T-cell (primary cell): Measurements from ENCODE around the gene CLIC4. TPM values are rescaled to one million over a fixed set of nuclear protein-coding genes. Genes with fewer than 3 reads are reported as not detected.
"Not testable (repeated sequence)": the region's sequence is repeated elsewhere in the genome, so short reads cannot be mapped to it uniquely, and the experiment has no call there.

Experiments
- ATAC-seq, 4 experiments: fragments of 200-7000 bp in 3 of 4; fragments of 150-1000 bp in 1 of 4; cut with Tn5 transposase; replicated peaks in 1 of 4; 1 replicate in 3 of 4; 2 replicates in 1 of 4; pipeline ENCODE4 v1.10.0; 2021; ENCODE audit warnings: moderate library complexity in 3 of 4, mild to moderate bottlenecking in 2 of 4, moderate number of reproducible peaks in 1 of 4
- CTCF ChIA-PET, 2 donors: fragments of 300-600 bp; sonication (Branson Sonifier 250); formaldehyde crosslinking; loops; one replicate each; lab custom pipeline; 2022; ENCODE audit warnings: antibody characterized with exemption in 2 of 2; lab: Charles Lee
- POLR2A ChIA-PET, 2 donors: fragments of 300-600 bp; sonication (Branson Sonifier 250); formaldehyde crosslinking; loops; one replicate each; lab custom pipeline; 2022; ENCODE audit warnings: antibody characterized with exemption in 2 of 2; lab: Charles Lee
- DNase-seq, 35 experiments: peaks; one replicate each; pipeline versions ENCODE4 v3.0.0 to v3.0.0-alpha.2; 2013 to 2023
- H3K27ac ChIP-seq: one replicate; pipeline ENCODE4 v1.5.1; 2013; ENCODE audit warnings: low read length
- H3K27me3 ChIP-seq, 2 experiments: replicated peaks in 1 of 2; 1 replicate in 1 of 2; 2 replicates in 1 of 2; pipeline versions ENCODE4 v1.6.1 to v1.7.0; 2013; ENCODE audit warnings: low read length in 1 of 2, mixed read lengths in 1 of 2; ENCODE audit not compliant: control insufficient read depth in 2 of 2, insufficient read depth in 2 of 2; ENCODE audit errors: extremely low read depth in 1 of 2
- H3K36me3 ChIP-seq, 2 donors: 1 replicate in 1 of 2; 2 replicates in 1 of 2; pipeline versions ENCODE4 v1.6.1 to v1.7.0; 2013; ENCODE audit warnings: low read length in 1 of 2; ENCODE audit not compliant: control insufficient read depth in 2 of 2, insufficient read depth in 1 of 2; ENCODE audit errors: extremely low read depth in 1 of 2
- H3K4me1 ChIP-seq, 2 experiments: 1 replicate in 1 of 2; 2 replicates in 1 of 2; pipeline versions ENCODE4 v1.6.1 to v1.7.0; 2013; ENCODE audit warnings: low read length in 2 of 2, mixed read lengths in 1 of 2; ENCODE audit not compliant: insufficient read depth in 2 of 2, control insufficient read depth in 1 of 2; ENCODE audit errors: extremely low read depth in 1 of 2
- H3K4me3 ChIP-seq, 2 donors: 1 replicate in 1 of 2; 2 replicates in 1 of 2; pipeline versions ENCODE4 v1.5.1 to v1.7.0; 2013; ENCODE audit warnings: mild to moderate bottlenecking in 2 of 2, low read length in 1 of 2, moderate library complexity in 1 of 2; ENCODE audit not compliant: control insufficient read depth in 1 of 2; ENCODE audit errors: extremely low read depth in 1 of 2
- H3K9me3 ChIP-seq: 2 replicates; pipeline ENCODE4 v1.7.0; 2013
- H3K27ac Mint-ChIP-seq, 2 donors: one replicate each; pipeline ENCODE4 v1.8.0; 2020 to 2021; ENCODE audit warnings: mild to moderate bottlenecking in 2 of 2, mixed read lengths in 2 of 2
- H3K27me3 Mint-ChIP-seq, 2 donors: one replicate each; pipeline ENCODE4 v1.8.0; 2021 to 2022; ENCODE audit warnings: mixed read lengths in 2 of 2
- H3K36me3 Mint-ChIP-seq: one replicate; pipeline ENCODE4 v1.8.0; 2021; ENCODE audit warnings: mixed read lengths
- H3K4me1 Mint-ChIP-seq, 3 donors: one replicate each; pipeline ENCODE4 v1.8.0; 2020 to 2022; ENCODE audit warnings: mixed read lengths in 3 of 3, mild to moderate bottlenecking in 1 of 3
- H3K4me3 Mint-ChIP-seq, 3 donors: one replicate each; pipeline ENCODE4 v1.8.0; 2020 to 2022; ENCODE audit warnings: mild to moderate bottlenecking in 3 of 3, mixed read lengths in 3 of 3, moderate library complexity in 3 of 3
- H3K9me3 Mint-ChIP-seq, 3 donors: one replicate each; pipeline ENCODE4 v1.8.0; 2020 to 2022; ENCODE audit warnings: mixed read lengths in 3 of 3
- WGBS: methylation state at CpG from one replicate; pipeline ENCODE4 v1.1.5; 2013; ENCODE audit warnings: missing lambda C conversion rate; ENCODE audit not compliant: insufficient coverage; 5-methylcytosine and 5-hydroxymethylcytosine counted together
- total RNA-seq, 35 experiments: library from RNA in 6 of 35; stranded (reverse) in 6 of 35; fragments of 120-200 nt in 1 of 35; gene quantifications; one replicate each; pipeline versions ENCODE4 v1.2.1 to v1.2.4 and lab custom pipeline; 2013 to 2026

CLIC4 gene
- total RNA-seq, 5 donors from 2014 or later (not counting 1 experiment from before 2014, with no cell fraction given) = 0.75 to 9.1 (median 5.5) TPM

GRCh38 chr1:24888971-24889676, 143.9 kb downstream of the CLIC4 start:
- Histone ChIP-seq H3K36me3 (no peaks in the 10 kb centered on the region), H3K4me3 (no peak overlapping the region), H3K9me3 (no peaks in the 10 kb centered on the region), H3K27ac (no peak overlapping the region), H3K4me1 (no peaks in the 10 kb centered on the region), H3K27me3 (peaks cover 0 to 5% of the 10 kb centered on the region in 2 experiments)
- Mint-ChIP-seq H3K4me1 (peaks cover 0 to 3% (median 0%) of the 10 kb centered on the region in 3 donors), H3K4me3 (no peak overlapping the region), H3K9me3 (peaks cover 10 to 11% (median 10%) of the 10 kb centered on the region in 3 donors), H3K27ac (no peak overlapping the region), H3K36me3 (peaks cover 13% of the 10 kb centered on the region), H3K27me3 (peaks cover 2 to 11% of the 10 kb centered on the region in 2 donors)
- WGBS = 87% methylated on average over 3 of the region's 4 CpGs
- ATAC-seq (no peak), DNase-seq (no peak)
- POLR2A ChIA-PET = interaction anchor here in 1 of 2 donors (0.6 kb wide), 1 partner anchor 178 kb away, joined by 4 read pairs; no protein-coding TSS in a partner anchor
- CTCF ChIA-PET = no interaction called here

- no peak overlapping the region for H3K4me3 Mint-ChIP-seq
- CTCF ChIA-PET = no interaction called here
- no peak for ATAC-seq
- Histone ChIP-seq H3K4me3 (no peak overlapping the region), H3K27ac (no peak overlapping the region), H3K9me3 (no peaks in the 10 kb centered on the region), H3K4me1 (no peaks in the 10 kb centered on the region), H3K36me3 (no peaks in the 10 kb centered on the region), H3K27me3 (peaks cover 0 to 5% of the 10 kb centered on the region in 2 experiments)
- peaks cover 2 to 7% of the 10 kb centered on the region in 2 donors for H3K27me3 Mint-ChIP-seq
- POLR2A ChIA-PET = interaction anchor here in 1 of 2 donors (0.9 kb wide), 1 partner anchor 18 kb away, joined by 3 read pairs; no protein-coding TSS in a partner anchor
- peaks cover 17% of the 10 kb centered on the region for H3K36me3 Mint-ChIP-seq
- peaks cover 0 to 3% (median 0%) of the 10 kb centered on the region in 3 donors for H3K4me1 Mint-ChIP-seq
- H3K27ac Mint-ChIP-seq = no peak overlapping the region
- WGBS = no CpG with 5 or more reads among the region's 2 CpGs
- no peak for DNase-seq
- peaks cover 5 to 7% (median 6%) of the 10 kb centered on the region in 3 donors for H3K9me3 Mint-ChIP-seq
Measured at GRCh38 chr1:24890887-24891286, 145.6 kb downstream of the CLIC4 start.

- H3K27me3 Mint-ChIP-seq, H3K9me3 ChIP-seq, H3K27me3 ChIP-seq, H3K4me3 ChIP-seq, H3K4me1 Mint-ChIP-seq, H3K9me3 Mint-ChIP-seq, DNase-seq, H3K4me3 Mint-ChIP-seq, H3K27ac Mint-ChIP-seq, ATAC-seq, H3K27ac ChIP-seq, H3K4me1 ChIP-seq, CTCF ChIA-PET, H3K36me3 ChIP-seq: not testable (repeated sequence)
- H3K36me3 Mint-ChIP-seq = peaks cover 17% of the 10 kb centered on the region
- WGBS = no CpG with 5 or more reads among the region's 1 CpG
- POLR2A ChIA-PET = interaction anchor here (0.6 to 0.9 kb wide), 2 partner anchors 18 to 273 kb away, joined by 3 to 6 read pairs; no protein-coding TSS in a partner anchor
Measured at GRCh38 chr1:24891367-24891766, 146.1 kb downstream of the CLIC4 start.

- peaks cover 4 to 9% (median 6%) of the 10 kb centered on the region in 3 donors for H3K4me1 Mint-ChIP-seq
- peaks cover 17% of the 10 kb centered on the region for H3K36me3 Mint-ChIP-seq
- peak in 1 of 35 experiments; percentile 17 for DNase-seq
- no peaks in the 10 kb centered on the region for H3K27me3 Mint-ChIP-seq
- H3K4me1 ChIP-seq = peaks cover 0 to 10% of the 10 kb centered on the region in 2 experiments
- no peak overlapping the region for H3K27ac Mint-ChIP-seq
- ChIA-PET POLR2A (interaction anchor here in 1 of 2 donors (0.6 kb wide), 1 partner anchor 274 kb away, joined by 6 read pairs; no protein-coding TSS in a partner anchor), CTCF (no interaction called here)
- no peak overlapping the region for H3K4me3 Mint-ChIP-seq
- H3K4me3 ChIP-seq = no peak overlapping the region
- peaks cover 0 to 5% of the 10 kb centered on the region in 2 experiments for H3K27me3 ChIP-seq
- H3K9me3 Mint-ChIP-seq = peaks cover 5 to 7% (median 6%) of the 10 kb centered on the region in 3 donors
- no peak overlapping the region for H3K27ac ChIP-seq
- no peak for ATAC-seq
- WGBS = 100% methylated on average over 1 of the region's 1 CpG
- H3K36me3 ChIP-seq = no peaks in the 10 kb centered on the region
- no peaks in the 10 kb centered on the region for H3K9me3 ChIP-seq
Measured at GRCh38 chr1:24892188-24893153, 147.2 kb downstream of the CLIC4 start.

- Histone ChIP-seq H3K36me3 (no peaks in the 10 kb centered on the region), H3K4me1 (peaks cover 0 to 20% of the 10 kb centered on the region in 2 experiments), H3K27me3 (peaks cover 0 to under 1% of the 10 kb centered on the region in 2 experiments), H3K27ac (no peak overlapping the region), H3K9me3 (no peaks in the 10 kb centered on the region), H3K4me3 (no peak overlapping the region)
- peaks cover 5 to 7% (median 6%) of the 10 kb centered on the region in 3 donors for H3K9me3 Mint-ChIP-seq
- ChIA-PET CTCF (no interaction called here), POLR2A (no interaction called here)
- whole genome bisulfite sequencing = no CpG with 5 or more reads among the region's 3 CpGs
- no peaks in the 10 kb centered on the region for H3K27me3 Mint-ChIP-seq
- peaks cover 12 to 16% (median 13%) of the 10 kb centered on the region in 3 donors for H3K4me1 Mint-ChIP-seq
- H3K27ac Mint-ChIP-seq = no peak overlapping the region
- peaks cover 17% of the 10 kb centered on the region for H3K36me3 Mint-ChIP-seq
- no peak for DNase-seq
- no peak for ATAC-seq
- no peak overlapping the region for H3K4me3 Mint-ChIP-seq
Measured at GRCh38 chr1:24893431-24893830, 148.2 kb downstream of the CLIC4 start.
